ENCODE results near the gene NFIA.

NFIA gene

GRCh38 chr1:61085206-61085982 lies 3.0 kb downstream of the NFIA start:
- DNase-seq, result no peak

- DNase-seq, result no peak
These were observed 3.8 kb downstream of the NFIA start for GRCh38 chr1:61085983-61086644.

GRCh38 chr1:61087571-61087970 lies 5.2 kb downstream of the NFIA start:
- no peak for DNase-seq

- DNase-seq, result no peak
These were observed 6.0 kb downstream of the NFIA start for GRCh38 chr1:61088163-61088974.

- no peak for DNase-seq
These were observed 7.0 kb downstream of the NFIA start for GRCh38 chr1:61089338-61089737.

GRCh38 chr1:61089741-61090140 lies 7.4 kb downstream of the NFIA start:
- no peak for DNase-seq

- no peak for DNase-seq
These were observed 8.3 kb downstream of the NFIA start for GRCh38 chr1:61090546-61091202.

GRCh38 chr1:61091455-61091854 lies 9.1 kb downstream of the NFIA start:
- no peak for DNase-seq

GRCh38 chr1:61092642-61093041 lies 10.3 kb downstream of the NFIA start:
- DNase-seq, result no peak

- no peak for DNase-seq
These were observed 11.3 kb downstream of the NFIA start for GRCh38 chr1:61093525-61094137.

- DNase-seq, result no peak
These were observed 12.5 kb downstream of the NFIA start for GRCh38 chr1:61094677-61095469.

- DNase-seq, result no peak
These were observed 13.1 kb downstream of the NFIA start for GRCh38 chr1:61095470-61095812.

GRCh38 chr1:61097317-61097716 lies 15.0 kb downstream of the NFIA start:
- DNase-seq, result no peak

- no peak for DNase-seq
These were observed 15.4 kb downstream of the NFIA start for GRCh38 chr1:61097722-61098121.

- no peak for DNase-seq
These were observed 16.0 kb downstream of the NFIA start for GRCh38 chr1:61098333-61098732.

GRCh38 chr1:61098906-61099437 lies 16.6 kb downstream of the NFIA start:
- DNase-seq, result no peak

- DNase-seq, result no peak
These were observed 18.2 kb downstream of the NFIA start for GRCh38 chr1:61100578-61100977.

- no peak for DNase-seq
These were observed 19.2 kb downstream of the NFIA start for GRCh38 chr1:61101536-61101935.

- no peak for DNase-seq
These were observed 19.7 kb downstream of the NFIA start for GRCh38 chr1:61102041-61102440.

- DNase-seq, result no peak
These were observed 20.3 kb downstream of the NFIA start for GRCh38 chr1:61102621-61103020.

GRCh38 chr1:61104220-61104671 lies 21.9 kb downstream of the NFIA start:
- no peak for DNase-seq

GRCh38 chr1:61107638-61108037 lies 25.3 kb downstream of the NFIA start:
- no peak for DNase-seq

Data from NCI-H146 (cell line).